SK-N-MC (cell line): Measurements from ENCODE around the gene ISYNA1.

Experiments used
- EZH2 ChIP-seq: fragments of 200-600 bp; sonication (generic); IDR thresholded peaks from one replicate; pipeline ENCODE4 v1.6.1; 2017; ENCODE audit warnings: antibody characterized with exemption
- FOXP2 ChIP-seq: optimal IDR thresholded peaks from 2 replicates; pipeline ENCODE3; 2011; ENCODE audit warnings: mild to moderate bottlenecking, moderate library complexity; ENCODE audit not compliant: insufficient read depth; ENCODE audit errors: extremely low read length, control extremely low read depth
- POLR2AphosphoS5 ChIP-seq: IDR thresholded peaks from 2 replicates; pipeline ENCODE4 v1.6.1; 2012; ENCODE audit warnings: mild to moderate bottlenecking, low read depth, low read length, borderline replicate concordance

DNA sequence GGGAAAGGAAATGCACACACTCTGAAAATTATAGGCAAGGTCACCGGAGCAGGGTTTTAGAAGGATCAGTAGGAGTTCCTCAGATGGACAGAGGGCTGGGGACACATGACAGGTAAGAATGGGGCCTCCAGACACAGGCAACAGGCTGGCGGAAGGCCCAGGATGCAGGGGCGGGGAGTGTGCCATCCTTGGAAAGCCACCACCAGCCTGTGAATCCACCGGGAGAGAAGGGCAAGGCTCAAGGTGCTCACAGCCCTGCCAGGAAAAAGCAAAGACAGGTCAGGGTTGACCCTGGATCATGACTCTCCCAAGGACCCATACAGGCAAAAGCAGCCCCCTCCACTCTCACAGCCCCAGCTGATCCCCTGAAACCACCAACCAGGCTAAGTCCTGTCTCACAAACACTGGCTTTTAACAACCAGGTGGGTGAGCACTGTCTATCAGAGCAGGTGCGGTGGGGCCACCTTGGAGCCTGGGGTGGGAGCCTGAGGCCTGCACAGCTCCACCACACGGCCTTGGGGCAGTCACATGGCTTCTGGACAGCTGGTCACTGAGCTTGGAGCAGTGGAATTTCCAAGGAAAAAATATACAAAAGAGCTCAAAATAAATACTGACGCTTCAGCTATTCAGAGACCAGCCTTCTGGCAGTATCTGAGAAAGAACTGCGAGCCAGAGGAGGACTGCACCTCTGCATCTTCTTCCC, 35.2 kb upstream of the ISYNA1 start:
- no peak for TF ChIP-seq EZH2
- no peak for TF ChIP-seq POLR2AphosphoS5
- TF ChIP-seq FOXP2 = no peak
